Gastrocnemius medialis (tissue), 4 donors: ENCODE results near the gene BGLAP.

ENCODE experiments used
- POLR2A ChIP-seq, 2 donors: fragments of 450-650 bp; IDR thresholded peaks; one replicate each; pipeline ENCODE4 v1.6.1; 2017; ENCODE audit warnings: antibody characterized with exemption in 2 of 2, mild to moderate bottlenecking in 2 of 2, moderate library complexity in 2 of 2
- TF ChIP-seq, protein P1 (sequence below), 5 experiments: fragments of 450-650 bp in 3 of 5; fragments of 200-600 bp in 2 of 5; sonication (generic) in 2 of 5; IDR thresholded peaks in 4 of 5; conservative IDR thresholded peaks in 1 of 5; 1 replicate in 4 of 5; 2 replicates in 1 of 5; pipeline ENCODE4 v1.5.1; 2016 to 2019; ENCODE audit warnings: antibody characterized with exemption in 5 of 5, mild to moderate bottlenecking in 3 of 5, moderate library complexity in 3 of 5

DNA sequence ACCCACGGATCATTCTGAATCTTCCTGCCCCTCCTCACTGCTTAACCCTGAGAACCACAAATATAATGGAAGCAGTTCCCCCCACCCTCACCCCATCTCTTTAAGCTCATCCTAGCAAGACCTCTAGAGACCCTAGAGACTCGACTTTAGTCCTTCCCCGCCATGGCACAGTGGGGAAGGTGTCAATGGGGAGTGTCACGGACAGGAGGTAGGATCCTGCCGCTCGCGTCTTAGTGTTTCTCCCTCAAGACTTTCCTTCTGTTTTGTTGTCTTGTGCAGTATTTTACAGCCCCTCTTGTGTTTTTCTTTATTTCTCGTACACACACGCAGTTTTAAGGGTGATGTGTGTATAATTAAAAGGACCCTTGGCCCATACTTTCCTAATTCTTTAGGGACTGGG, 29.9 kb upstream of the BGLAP start:
- TF ChIP-seq, protein P1, sequence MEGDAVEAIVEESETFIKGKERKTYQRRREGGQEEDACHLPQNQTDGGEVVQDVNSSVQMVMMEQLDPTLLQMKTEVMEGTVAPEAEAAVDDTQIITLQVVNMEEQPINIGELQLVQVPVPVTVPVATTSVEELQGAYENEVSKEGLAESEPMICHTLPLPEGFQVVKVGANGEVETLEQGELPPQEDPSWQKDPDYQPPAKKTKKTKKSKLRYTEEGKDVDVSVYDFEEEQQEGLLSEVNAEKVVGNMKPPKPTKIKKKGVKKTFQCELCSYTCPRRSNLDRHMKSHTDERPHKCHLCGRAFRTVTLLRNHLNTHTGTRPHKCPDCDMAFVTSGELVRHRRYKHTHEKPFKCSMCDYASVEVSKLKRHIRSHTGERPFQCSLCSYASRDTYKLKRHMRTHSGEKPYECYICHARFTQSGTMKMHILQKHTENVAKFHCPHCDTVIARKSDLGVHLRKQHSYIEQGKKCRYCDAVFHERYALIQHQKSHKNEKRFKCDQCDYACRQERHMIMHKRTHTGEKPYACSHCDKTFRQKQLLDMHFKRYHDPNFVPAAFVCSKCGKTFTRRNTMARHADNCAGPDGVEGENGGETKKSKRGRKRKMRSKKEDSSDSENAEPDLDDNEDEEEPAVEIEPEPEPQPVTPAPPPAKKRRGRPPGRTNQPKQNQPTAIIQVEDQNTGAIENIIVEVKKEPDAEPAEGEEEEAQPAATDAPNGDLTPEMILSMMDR (IDR thresholded peaks at IDR 0.05 in 4 of 5, conservative IDR thresholded peaks at IDR 0.05 in 1 of 5): no peak
- TF ChIP-seq POLR2A (IDR thresholded peaks at IDR 0.05): no peak
